Right atrium auricular region (tissue), 2 donors: ENCODE results near the gene TAL2. TPM values are rescaled to one million over a fixed set of nuclear protein-coding genes. Genes with fewer than 3 reads are reported as not detected.

Experiments used
- DNase-seq: peaks from one replicate; pipeline ENCODE4 v3.0.0-alpha.2; 2019; ENCODE audit warnings: low spot score
- H3K27ac ChIP-seq, 2 donors: fragments of 200-600 bp; sonication (generic); 1 replicate in 1 of 2; 2 replicates in 1 of 2; pipeline ENCODE4 v1.5.1; 2016 to 2019
- H3K27me3 ChIP-seq, 2 donors: fragments of 200-600 bp; sonication (generic); one replicate each; pipeline versions ENCODE4 v1.5.1 to v1.6.0; 2017 to 2019
- H3K36me3 ChIP-seq: fragments of 200-600 bp; sonication (generic); one replicate; pipeline ENCODE4 v1.5.1; 2016
- H3K4me1 ChIP-seq, 2 donors: fragments of 200-600 bp; sonication (generic); one replicate each; pipeline versions ENCODE4 v1.5.1 to v1.6.0; 2017 to 2019
- H3K4me3 ChIP-seq, 2 donors: fragments of 200-600 bp; sonication (generic); 1 replicate in 1 of 2; 2 replicates in 1 of 2; pipeline ENCODE4 v1.5.1; 2017 to 2019; ENCODE audit warnings: mild to moderate bottlenecking in 1 of 2, moderate library complexity in 1 of 2
- H3K9me3 ChIP-seq, 2 donors: fragments of 200-600 bp; sonication (generic); one replicate each; pipeline ENCODE4 v1.5.1; 2019
- CTCF ChIP-seq, 2 donors: fragments of 200-600 bp; sonication (generic); IDR thresholded peaks; one replicate each; pipeline ENCODE4 v1.5.1; 2019; ENCODE audit warnings: antibody characterized with exemption in 2 of 2
- total RNA-seq, 2 donors: library from RNA; depleted of rRNA; stranded (reverse); fragments of >200 nt; gene quantifications; one replicate each; pipeline ENCODE4 v1.1.0, GENCODE V29; 2016

Gene TAL2
- total RNA-seq, 2 donors from 2014 or later = not detected

- Histone ChIP-seq H3K4me3 (no peak overlapping the region), H3K4me1 (no peaks in the 10 kb centered on the region), H3K27ac (no peak overlapping the region), H3K9me3 (no peaks in the 10 kb centered on the region), H3K36me3 (no peaks in the 10 kb centered on the region), H3K27me3 (no peaks in the 10 kb centered on the region)
- DNase-seq = no peak
- TF ChIP-seq CTCF (IDR thresholded peaks at IDR 0.05) = no peak
Observed at GRCh38 chr9:105676351-105676923, 14.2 kb downstream of the TAL2 start.

GRCh38 chr9:105678163-105678562 lies 15.9 kb downstream of the TAL2 start:
- no peak for TF ChIP-seq CTCF (IDR thresholded peaks at IDR 0.05)
- H3K9me3 ChIP-seq = no peaks in the 10 kb centered on the region
- no peak for DNase-seq
- no peak overlapping the region for H3K27ac ChIP-seq
- H3K4me3 ChIP-seq = no peak overlapping the region
- no peaks in the 10 kb centered on the region for H3K4me1 ChIP-seq
- H3K36me3 ChIP-seq = no peaks in the 10 kb centered on the region
- H3K27me3 ChIP-seq = no peaks in the 10 kb centered on the region

- Histone ChIP-seq H3K4me1 (no peaks in the 10 kb centered on the region), H3K27me3 (no peaks in the 10 kb centered on the region), H3K36me3 (no peaks in the 10 kb centered on the region), H3K9me3 (no peaks in the 10 kb centered on the region), H3K27ac (no peak overlapping the region), H3K4me3 (no peak overlapping the region)
- DNase-seq = no peak
- no peak for TF ChIP-seq CTCF (IDR thresholded peaks at IDR 0.05)
Observed at GRCh38 chr9:105678781-105679180, 16.5 kb downstream of the TAL2 start.

GRCh38 chr9:105679257-105680022 lies 17.2 kb downstream of the TAL2 start:
- H3K27ac ChIP-seq = no peak overlapping the region
- no peak for TF ChIP-seq CTCF (IDR thresholded peaks at IDR 0.05)
- no peaks in the 10 kb centered on the region for H3K4me1 ChIP-seq
- no peak for DNase-seq
- no peaks in the 10 kb centered on the region for H3K27me3 ChIP-seq
- H3K9me3 ChIP-seq = no peaks in the 10 kb centered on the region
- H3K36me3 ChIP-seq = no peaks in the 10 kb centered on the region
- no peak overlapping the region for H3K4me3 ChIP-seq

DNA sequence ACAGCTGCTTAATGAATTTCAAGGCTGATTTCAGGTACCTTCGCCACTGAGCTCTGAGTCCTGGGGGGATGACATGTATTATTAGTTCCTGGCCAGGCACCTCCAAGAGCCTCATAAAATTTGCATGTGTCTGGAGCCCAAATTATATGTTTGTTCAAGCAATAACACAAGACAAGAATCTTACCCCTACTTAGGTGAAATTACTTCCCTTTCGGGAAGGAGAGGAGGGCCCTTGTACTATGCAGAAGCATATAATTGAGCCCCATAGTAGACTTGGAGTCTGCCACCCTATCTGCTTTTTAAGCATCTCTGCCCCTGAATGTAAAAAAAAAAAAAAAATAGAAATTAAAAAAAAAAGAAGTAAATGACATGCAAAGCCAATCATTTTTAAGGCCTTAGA lies 19.1 kb downstream of the TAL2 start:
- no peak for DNase-seq

More for the DNA sequence above, 19.1 kb downstream of the TAL2 start:
- H3K4me3 ChIP-seq = no peak overlapping the region
- no peak for TF ChIP-seq CTCF (IDR thresholded peaks at IDR 0.05)
- H3K27ac ChIP-seq = no peak overlapping the region
- H3K27me3 ChIP-seq = no peaks in the 10 kb centered on the region
- H3K4me1 ChIP-seq = no peaks in the 10 kb centered on the region
- no peaks in the 10 kb centered on the region for H3K36me3 ChIP-seq
- H3K9me3 ChIP-seq = no peaks in the 10 kb centered on the region
